Endothelial cell of umbilical vein (primary cell): ENCODE results near the gene KRCC1.

Experiments used
- EZH2 ChIP-seq: IDR thresholded peaks from 2 replicates; pipeline ENCODE4 v1.6.1; 2012; ENCODE audit warnings: borderline replicate concordance, low read depth, mild to moderate bottlenecking, moderate library complexity, low read length, inconsistent platforms; ENCODE audit not compliant: severe bottlenecking
- POLR2A ChIP-seq: IDR thresholded peaks from 2 replicates; pipeline ENCODE4 v1.6.1; 2012; ENCODE audit warnings: low read depth, mild to moderate bottlenecking, control low read depth, low read length
- TF ChIP-seq, protein P1 (sequence below), 2 donors: IDR thresholded peaks; 1 replicate in 1 of 2; 2 replicates in 1 of 2; pipeline ENCODE4 v1.5.1; 2011; ENCODE audit warnings: low read length in 2 of 2, mild to moderate bottlenecking in 2 of 2, moderate library complexity in 2 of 2, control low read depth in 1 of 2, inconsistent platforms in 1 of 2, low read depth in 1 of 2; ENCODE audit not compliant: insufficient read depth in 1 of 2; ENCODE audit errors: extremely low read depth in 1 of 2

DNA sequence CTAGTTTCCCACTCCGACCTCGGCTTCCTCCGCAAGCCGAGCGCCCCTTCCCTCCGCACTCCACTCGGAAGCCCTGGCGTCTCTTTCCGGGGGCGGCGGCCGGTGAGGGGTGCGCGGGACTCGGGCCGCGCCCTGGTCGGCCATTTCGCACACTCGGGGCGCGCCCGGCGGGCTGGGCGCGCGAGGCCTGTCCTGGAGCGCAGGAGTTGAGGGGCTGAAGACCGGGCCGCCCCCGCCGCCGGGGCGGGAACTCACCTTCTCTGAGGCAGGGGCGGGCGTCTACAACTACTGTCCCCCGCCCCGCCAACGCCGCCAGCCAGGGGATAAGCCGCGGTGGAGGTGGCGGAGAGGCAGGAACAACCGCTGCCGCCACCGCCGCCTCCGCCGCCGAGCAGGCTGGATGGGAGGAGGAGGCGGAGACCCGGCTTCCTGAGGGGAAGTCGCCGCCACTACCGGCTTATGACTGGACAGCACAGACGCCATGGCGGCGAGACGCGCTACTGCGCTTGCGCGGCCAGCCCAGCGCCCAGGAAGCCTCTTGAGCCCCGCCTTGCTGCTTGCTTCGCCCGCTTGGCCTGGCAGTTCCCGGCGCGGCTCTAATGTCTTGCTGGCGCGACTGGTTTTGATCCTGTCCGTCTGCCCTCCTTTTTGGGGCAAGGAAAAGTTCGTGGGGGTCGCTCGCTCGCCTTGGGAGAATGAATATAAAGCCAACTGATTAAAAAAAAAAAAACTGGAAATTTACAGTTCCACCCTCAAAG, at the start of gene KRCC1:
- TF ChIP-seq POLR2A: peak; percentile 92
- TF ChIP-seq, protein P1, sequence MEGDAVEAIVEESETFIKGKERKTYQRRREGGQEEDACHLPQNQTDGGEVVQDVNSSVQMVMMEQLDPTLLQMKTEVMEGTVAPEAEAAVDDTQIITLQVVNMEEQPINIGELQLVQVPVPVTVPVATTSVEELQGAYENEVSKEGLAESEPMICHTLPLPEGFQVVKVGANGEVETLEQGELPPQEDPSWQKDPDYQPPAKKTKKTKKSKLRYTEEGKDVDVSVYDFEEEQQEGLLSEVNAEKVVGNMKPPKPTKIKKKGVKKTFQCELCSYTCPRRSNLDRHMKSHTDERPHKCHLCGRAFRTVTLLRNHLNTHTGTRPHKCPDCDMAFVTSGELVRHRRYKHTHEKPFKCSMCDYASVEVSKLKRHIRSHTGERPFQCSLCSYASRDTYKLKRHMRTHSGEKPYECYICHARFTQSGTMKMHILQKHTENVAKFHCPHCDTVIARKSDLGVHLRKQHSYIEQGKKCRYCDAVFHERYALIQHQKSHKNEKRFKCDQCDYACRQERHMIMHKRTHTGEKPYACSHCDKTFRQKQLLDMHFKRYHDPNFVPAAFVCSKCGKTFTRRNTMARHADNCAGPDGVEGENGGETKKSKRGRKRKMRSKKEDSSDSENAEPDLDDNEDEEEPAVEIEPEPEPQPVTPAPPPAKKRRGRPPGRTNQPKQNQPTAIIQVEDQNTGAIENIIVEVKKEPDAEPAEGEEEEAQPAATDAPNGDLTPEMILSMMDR (IDR thresholded peaks at IDR 0.05; ENCODE audit: extremely low read depth in 1 of 2, insufficient read depth in 1 of 2, low read depth in 1 of 2, low read length in 2 of 2): no peak
- TF ChIP-seq EZH2: no peak
